Smooth muscle cell (in vitro differentiated cells): ENCODE measurements around the gene GATA3. TPM values are rescaled to one million over a fixed set of nuclear protein-coding genes. Genes with fewer than 3 reads are reported as not detected.

Experiments
- DNase-seq: peaks from one replicate; lab custom pipeline; 2025; ENCODE audit not compliant: unreplicated experiment; lab: John Stamatoyannopoulos, UW
- H2AFZ ChIP-seq: fragments of 200-600 bp; sonication (generic); 2 replicates; pipeline ENCODE4 v1.6.0; 2016; ENCODE audit warnings: antibody characterized with exemption, low read depth, mild to moderate bottlenecking
- H3F3A ChIP-seq: fragments of 200-600 bp; sonication (generic); 2 replicates; pipeline ENCODE4 v1.6.0; 2017; ENCODE audit warnings: antibody characterized with exemption, low read depth
- H3K27ac ChIP-seq: fragments of 200-600 bp; sonication (generic); 2 replicates; pipeline ENCODE4 v1.5.1; 2016; ENCODE audit warnings: low read depth, mild to moderate bottlenecking
- H3K27me3 ChIP-seq: fragments of 200-600 bp; sonication (generic); 2 replicates; pipeline ENCODE4 v1.6.1; 2016; ENCODE audit warnings: low read depth, mild to moderate bottlenecking
- H3K36me3 ChIP-seq: fragments of 200-600 bp; sonication (generic); 2 replicates; pipeline ENCODE4 v1.5.1; 2016; ENCODE audit warnings: low read depth
- H3K4me1 ChIP-seq: fragments of 200-600 bp; sonication (generic); 2 replicates; pipeline ENCODE4 v1.5.1; 2016; ENCODE audit warnings: low read depth
- H3K4me2 ChIP-seq: fragments of 200-600 bp; sonication (generic); 2 replicates; pipeline ENCODE4 v1.6.0; 2016; ENCODE audit warnings: mild to moderate bottlenecking
- H3K4me3 ChIP-seq: fragments of 200-600 bp; sonication (generic); 2 replicates; pipeline ENCODE4 v1.5.1; 2016; ENCODE audit warnings: mild to moderate bottlenecking
- H3K79me2 ChIP-seq: fragments of 200-600 bp; sonication (generic); 2 replicates; pipeline ENCODE4 v1.6.0; 2016; ENCODE audit warnings: low read depth, mild to moderate bottlenecking
- H3K9ac ChIP-seq: fragments of 200-600 bp; sonication (generic); 2 replicates; pipeline ENCODE4 v1.6.0; 2016; ENCODE audit warnings: low read depth
- H3K9me3 ChIP-seq: fragments of 200-600 bp; sonication (generic); replicated peaks from 2 replicates; pipeline ENCODE4 v1.5.1; 2016; ENCODE audit warnings: low read depth
- H4K20me1 ChIP-seq: fragments of 200-600 bp; sonication (generic); 2 replicates; pipeline ENCODE4 v1.6.0; 2016; ENCODE audit warnings: low read depth
- WGBS: methylation state at CpG from one replicate; pipeline ENCODE4 v1.1.7; 2016; ENCODE audit warnings: low lambda C conversion rate; 5-methylcytosine and 5-hydroxymethylcytosine counted together
- polyA plus RNA-seq: library from polyadenylated mRNA; unstranded; fragments of >200 nt; fragmentation: Nextera tagmentation; extraction: Ambion mirVana; gene quantifications from 2 replicates; pipeline ENCODE4 v1.2.1, GENCODE V29; 2016
- total RNA-seq: library from RNA; depleted of rRNA; stranded (reverse); fragments of >200 nt; gene quantifications from 2 replicates; pipeline ENCODE4 v1.2.3, GENCODE V29; 2014
- TF ChIP-seq, protein P1 (sequence below): fragments of 200-600 bp; sonication (generic); IDR thresholded peaks from 2 replicates; pipeline ENCODE4 v1.5.1; 2017; ENCODE audit warnings: borderline replicate concordance, mild to moderate bottlenecking, antibody characterized with exemption; ENCODE audit not compliant: insufficient read depth, poor library complexity, severe bottlenecking

The GATA3 gene
- total and polyA plus RNA-seq, 2 experiments from 2014 or later, result 5.2 to 6.9 TPM

DNA sequence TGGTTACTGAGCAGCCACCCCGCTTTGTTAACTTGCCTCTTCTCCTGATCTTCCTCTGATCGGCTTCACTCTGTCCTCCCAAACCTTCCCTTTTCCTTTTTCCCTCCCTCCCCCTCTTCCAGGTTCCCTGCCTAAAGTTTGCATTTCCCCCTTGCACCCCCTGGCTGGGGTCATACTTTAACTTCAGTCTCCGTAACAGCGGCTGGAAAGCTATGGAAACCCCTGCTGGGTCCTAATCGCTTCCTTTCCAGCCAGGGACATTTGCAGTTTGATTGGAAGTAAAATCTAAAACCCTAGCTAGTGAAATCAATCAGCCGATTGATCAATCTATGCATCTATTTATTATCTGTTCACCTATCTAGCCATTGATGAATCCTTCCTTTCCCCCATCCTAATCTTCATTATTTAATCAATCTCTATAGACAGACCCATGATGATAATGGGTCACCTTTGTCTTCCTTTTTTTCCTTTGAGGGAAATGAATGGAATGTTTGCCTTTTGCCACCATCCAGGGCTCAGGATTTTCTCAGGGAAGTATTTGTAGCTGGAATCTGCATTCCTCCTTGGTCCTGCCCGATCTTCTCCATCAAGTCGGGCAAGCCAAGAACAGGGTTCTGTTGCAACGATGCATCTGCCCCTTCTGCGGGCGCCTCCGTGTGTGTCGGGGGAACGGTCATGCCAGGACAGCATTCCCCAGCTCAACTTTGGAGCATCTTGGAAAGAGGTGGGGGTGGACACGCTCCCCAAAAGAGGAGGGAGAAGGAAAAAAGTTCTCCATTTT is 8.8 kb downstream of the GATA3 start:
- 79% methylated on average over 15 of the region's 15 CpGs for WGBS

GRCh38 chr10:8063935-8064334 is 9.4 kb downstream of the GATA3 start:
- peaks cover 14% of the 10 kb centered on the region for H4K20me1 ChIP-seq
- H2AFZ ChIP-seq, result no peak overlapping the region
- TF ChIP-seq, protein P1, sequence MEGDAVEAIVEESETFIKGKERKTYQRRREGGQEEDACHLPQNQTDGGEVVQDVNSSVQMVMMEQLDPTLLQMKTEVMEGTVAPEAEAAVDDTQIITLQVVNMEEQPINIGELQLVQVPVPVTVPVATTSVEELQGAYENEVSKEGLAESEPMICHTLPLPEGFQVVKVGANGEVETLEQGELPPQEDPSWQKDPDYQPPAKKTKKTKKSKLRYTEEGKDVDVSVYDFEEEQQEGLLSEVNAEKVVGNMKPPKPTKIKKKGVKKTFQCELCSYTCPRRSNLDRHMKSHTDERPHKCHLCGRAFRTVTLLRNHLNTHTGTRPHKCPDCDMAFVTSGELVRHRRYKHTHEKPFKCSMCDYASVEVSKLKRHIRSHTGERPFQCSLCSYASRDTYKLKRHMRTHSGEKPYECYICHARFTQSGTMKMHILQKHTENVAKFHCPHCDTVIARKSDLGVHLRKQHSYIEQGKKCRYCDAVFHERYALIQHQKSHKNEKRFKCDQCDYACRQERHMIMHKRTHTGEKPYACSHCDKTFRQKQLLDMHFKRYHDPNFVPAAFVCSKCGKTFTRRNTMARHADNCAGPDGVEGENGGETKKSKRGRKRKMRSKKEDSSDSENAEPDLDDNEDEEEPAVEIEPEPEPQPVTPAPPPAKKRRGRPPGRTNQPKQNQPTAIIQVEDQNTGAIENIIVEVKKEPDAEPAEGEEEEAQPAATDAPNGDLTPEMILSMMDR, result no peak
- H3F3A ChIP-seq, result peaks cover 3% of the 10 kb centered on the region
- H3K4me3 ChIP-seq, result no peak overlapping the region
- no peak overlapping the region for H3K9ac ChIP-seq
- no peak overlapping the region for H3K27ac ChIP-seq
- H3K27me3 ChIP-seq, result no peaks in the 10 kb centered on the region
- H3K79me2 ChIP-seq, result peaks cover 10% of the 10 kb centered on the region
- WGBS, result 79% methylated on average over 13 of the region's 13 CpGs
- no peaks in the 10 kb centered on the region for H3K36me3 ChIP-seq
- peaks cover 49% of the 10 kb centered on the region for H3K4me1 ChIP-seq
- H3K9me3 ChIP-seq, result no peaks in the 10 kb centered on the region
- DNase-seq, result no peak
- H3K4me2 ChIP-seq, result no peak overlapping the region

More for the DNA sequence above, 8.8 kb downstream of the GATA3 start:
- Histone ChIP-seq H3K27me3 (no peaks in the 10 kb centered on the region), H3K79me2 (peaks cover 10% of the 10 kb centered on the region), H3K27ac (no peak overlapping the region), H3K9ac (no peak overlapping the region), H3K36me3 (no peaks in the 10 kb centered on the region), H3K4me3 (no peak overlapping the region), H3K4me1 (peaks cover 49% of the 10 kb centered on the region), H3K4me2 (peak overlapping the region; percentile 88), H2AFZ (no peak overlapping the region), H4K20me1 (peaks cover 14% of the 10 kb centered on the region), H3K9me3 (no peaks in the 10 kb centered on the region), H3F3A (peaks cover 3% of the 10 kb centered on the region)
- TF ChIP-seq, protein P1, result no peak
- no peak for DNase-seq

DNA sequence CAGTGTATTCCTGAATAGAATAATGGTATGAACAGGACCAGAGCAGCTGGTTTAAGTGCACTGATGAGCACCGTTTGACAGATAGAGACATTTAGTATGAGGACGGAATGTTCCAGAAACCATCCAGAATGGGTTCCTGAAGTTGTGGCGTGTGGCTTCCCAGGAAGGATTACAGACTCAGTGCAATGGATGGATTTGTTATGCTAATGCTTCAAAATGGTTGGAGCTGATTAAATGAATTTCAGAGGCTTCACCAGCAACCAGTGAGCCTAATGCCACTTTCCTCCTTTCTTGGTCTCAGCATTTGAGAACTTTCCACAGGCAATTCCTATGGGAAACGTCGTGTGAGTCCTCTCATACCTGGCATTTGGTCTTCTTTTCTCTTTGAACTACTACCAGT is 9.9 kb downstream of the GATA3 start:
- H3K27me3 ChIP-seq, result no peaks in the 10 kb centered on the region
- H3F3A ChIP-seq, result peaks cover 3% of the 10 kb centered on the region
- H3K79me2 ChIP-seq, result peaks cover 10% of the 10 kb centered on the region
- DNase-seq, result no peak
- H3K9me3 ChIP-seq, result no peaks in the 10 kb centered on the region
- H3K9ac ChIP-seq, result no peak overlapping the region
- H3K36me3 ChIP-seq, result no peaks in the 10 kb centered on the region
- no peak overlapping the region for H3K27ac ChIP-seq
- H3K4me3 ChIP-seq, result no peak overlapping the region
- WGBS, result 54% methylated on average over 5 of the region's 5 CpGs
- no peak overlapping the region for H3K4me2 ChIP-seq
- TF ChIP-seq, protein P1, result no peak
- no peak overlapping the region for H2AFZ ChIP-seq
- H3K4me1 ChIP-seq, result peaks cover 48% of the 10 kb centered on the region
- peaks cover 14% of the 10 kb centered on the region for H4K20me1 ChIP-seq

DNA sequence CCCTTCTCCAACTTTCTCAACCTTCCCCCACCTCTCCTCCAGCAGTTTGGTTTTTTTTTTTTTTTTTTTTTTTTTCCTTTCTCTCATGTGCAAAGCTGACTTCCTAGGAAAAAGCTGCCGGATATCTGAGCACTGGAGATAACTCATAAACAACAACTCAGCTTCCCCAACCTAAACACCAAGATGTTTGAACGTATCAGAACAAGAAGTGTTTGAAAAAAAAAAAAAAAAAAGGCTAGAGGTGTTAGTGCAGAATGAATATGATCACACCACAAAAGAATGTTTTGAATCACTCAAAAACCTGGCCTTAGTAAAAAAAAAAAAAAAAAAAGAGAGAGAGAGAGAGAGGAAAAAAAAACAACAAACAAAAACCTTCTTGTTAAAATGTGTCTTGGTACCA is 11.2 kb downstream of the GATA3 start:
- no peak for DNase-seq
- WGBS, result 56% methylated on average over 2 of the region's 2 CpGs
- H3K4me1 ChIP-seq, result peaks cover 40% of the 10 kb centered on the region
- TF ChIP-seq, protein P1, result no peak
- no peak overlapping the region for H3K4me3 ChIP-seq
- peak overlapping the region; percentile 24 for H3K4me2 ChIP-seq
- peaks cover 10% of the 10 kb centered on the region for H3K79me2 ChIP-seq
- no peaks in the 10 kb centered on the region for H3K27me3 ChIP-seq
- no peak overlapping the region for H2AFZ ChIP-seq
- peaks cover 14% of the 10 kb centered on the region for H4K20me1 ChIP-seq
- peak overlapping the region; percentile 37 for H3K27ac ChIP-seq
- peak overlapping the region; percentile 41 for H3K9ac ChIP-seq
- no peaks in the 10 kb centered on the region for H3K9me3 ChIP-seq
- H3F3A ChIP-seq, result no peaks in the 10 kb centered on the region
- H3K36me3 ChIP-seq, result no peaks in the 10 kb centered on the region
